Omental fat pad (tissue), 4 donors: ENCODE measurements around the gene TCEA2. TPM values are rescaled to one million over a fixed set of nuclear protein-coding genes. Genes with fewer than 3 reads are reported as not detected.

Experiments
- ATAC-seq: fragments of 150-250 bp; one replicate; pipeline ENCODE4 v1.9.1; 2016; ENCODE audit warnings: mild to moderate bottlenecking, moderate library complexity; ENCODE audit not compliant: low FRiP score
- DNase-seq: peaks from one replicate; pipeline ENCODE4 v3.0.0-alpha.2; 2019; ENCODE audit warnings: low spot score
- CTCF ChIP-seq, 3 donors: fragments of 450-650 bp; IDR thresholded peaks; one replicate each; pipeline ENCODE4 v1.5.1; 2016 to 2017; ENCODE audit warnings: antibody characterized with exemption in 3 of 3, mild to moderate bottlenecking in 3 of 3, moderate library complexity in 2 of 3
- total RNA-seq, 4 donors: library from RNA; depleted of rRNA; stranded (reverse); fragments of >200 nt; gene quantifications; one replicate each; pipeline ENCODE4 v1.1.0, GENCODE V29; 2016

Gene TCEA2
- total RNA-seq, 4 donors from 2014 or later, result 20.5 to 34.8 (median 23.4) TPM

- no peak for ATAC-seq
- DNase-seq, result no peak
- no peak for TF ChIP-seq CTCF (IDR thresholded peaks at IDR 0.05)
Observed at GRCh38 chr20:64055396-64055892, 7.6 kb upstream of the TCEA2 start.

- DNase-seq (no peak), ATAC-seq (peak; percentile 7)
- TF ChIP-seq CTCF (IDR thresholded peaks at IDR 0.05), result no peak
Observed at GRCh38 chr20:64055893-64056638, 6.9 kb upstream of the TCEA2 start.

- DNase-seq (no peak), ATAC-seq (no peak)
- TF ChIP-seq CTCF (IDR thresholded peaks at IDR 0.05), result no peak
Observed at GRCh38 chr20:64056639-64056888, 6.4 kb upstream of the TCEA2 start.

- ATAC-seq (no peak), DNase-seq (no peak)
- no peak for TF ChIP-seq CTCF (IDR thresholded peaks at IDR 0.05)
Observed at GRCh38 chr20:64056889-64057627, 5.9 kb upstream of the TCEA2 start.

- ATAC-seq, result peak; percentile 63
- TF ChIP-seq CTCF (IDR thresholded peaks at IDR 0.05), result peak in 1 of 3 donors; percentile 23
- DNase-seq, result peak; percentile 81
Observed at GRCh38 chr20:64057628-64058498, 5.1 kb upstream of the TCEA2 start.

GRCh38 chr20:64058536-64058935 lies 4.5 kb upstream of the TCEA2 start:
- no peak for ATAC-seq
- DNase-seq, result no peak
- no peak for TF ChIP-seq CTCF (IDR thresholded peaks at IDR 0.05)
